Neural cell (in vitro differentiated cells): Measurements from ENCODE around the gene TFR2.

Source experiments
- CTCF ChIP-seq: fragments of 450-650 bp; IDR thresholded peaks from 2 replicates; pipeline ENCODE4 v1.5.1; 2014; ENCODE audit warnings: antibody characterized with exemption, mild to moderate bottlenecking, moderate library complexity; ENCODE audit not compliant: poor library complexity, severe bottlenecking
- EP300 ChIP-seq: fragments of 450-650 bp; conservative IDR thresholded peaks from 2 replicates; pipeline ENCODE4 v1.6.1; 2014; ENCODE audit warnings: antibody characterized with exemption, mild to moderate bottlenecking, moderate library complexity; ENCODE audit not compliant: poor library complexity, severe bottlenecking
- EZH2 ChIP-seq: fragments of 200-600, 300-800 bp; shearing (Covaris generic), sonication (generic); IDR thresholded peaks from 2 replicates; pipeline ENCODE4 v1.6.1; 2014; ENCODE audit warnings: antibody characterized with exemption, low read length, borderline replicate concordance, mild to moderate bottlenecking; ENCODE audit not compliant: insufficient read depth, poor library complexity, severe bottlenecking
- POLR2AphosphoS5 ChIP-seq: IDR thresholded peaks from 2 replicates; pipeline ENCODE4 v1.6.1; 2012
- RAD21 ChIP-seq: fragments of 450-650 bp; conservative IDR thresholded peaks from 2 replicates; pipeline ENCODE4 v1.6.1; 2014; ENCODE audit warnings: antibody characterized with exemption, mild to moderate bottlenecking, moderate library complexity
- REST ChIP-seq: IDR thresholded peaks from 2 replicates; pipeline ENCODE4 v1.6.1; 2012; ENCODE audit warnings: borderline replicate concordance

GRCh38 chr7:100577103-100577502 is 64.2 kb downstream of the TFR2 start:
- TF ChIP-seq CTCF (no peak), REST (no peak), RAD21 (no peak), EP300 (no peak), EZH2 (no peak), POLR2AphosphoS5 (no peak)
